ENCODE data around the gene CUTC. TPM values are rescaled to one million over a fixed set of nuclear protein-coding genes. Genes with fewer than 3 reads are reported as not detected.

The CUTC gene
- total RNA-seq, 1 donor from 2014 or later: 37.2 TPM

DNA sequence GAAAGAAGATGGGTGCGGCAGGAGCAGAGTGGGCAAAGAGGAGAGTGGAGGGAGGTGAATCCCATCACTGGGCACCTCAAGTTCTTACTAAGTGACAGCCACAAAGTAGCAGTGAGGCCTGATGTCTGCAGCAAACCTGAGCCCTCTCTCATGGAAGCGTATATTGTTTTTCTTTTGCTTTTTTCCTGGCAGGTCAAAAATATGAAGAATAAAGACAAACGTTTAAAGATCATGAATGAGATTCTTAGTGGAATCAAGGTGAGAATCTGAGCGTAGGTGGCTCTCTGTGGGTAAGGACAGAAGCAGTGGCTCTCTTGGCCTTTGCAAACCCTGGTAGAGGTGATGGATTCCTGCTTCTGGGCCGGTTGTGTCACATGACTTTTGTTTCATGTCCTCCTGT lies 73.2 kb downstream of the CUTC start:
- ATAC-seq (ENCODE audit: poor library complexity) (no peak), DNase-seq (no peak)
- intact Hi-C loops (cut with DNase I): no loop called here

Other genes with a start within 250 kb of the CUTC start
- gene NKX2-3, start 199.3 kb upstream of the CUTC start, total RNA-seq: not detected
- 40.9 TPM for gene SLC25A28, start 111.8 kb upstream of the CUTC start, total RNA-seq
- 1.5 TPM for gene ENTPD7, start 72.7 kb upstream of the CUTC start, total RNA-seq
- 32.4 TPM for gene COX15, start 107 bp upstream of the CUTC start, total RNA-seq
- gene ABCC2, start 50.4 kb downstream of the CUTC start, total RNA-seq: 0.67 TPM